GM21528 (cell line): ENCODE data around the gene MRRF.
"Not testable (repeated sequence)": the region's sequence is repeated elsewhere in the genome, so short reads cannot be mapped to it uniquely, and the experiment has no call there.

Experiments
- ATAC-seq: cut with Tn5 transposase; IDR thresholded peaks from one replicate; pipeline ENCODE4 v1.9.1; 2021; ENCODE audit warnings: mild to moderate bottlenecking, moderate library complexity; ENCODE audit not compliant: unreplicated experiment, low FRiP score

MRRF gene

GRCh38 chr9:122348791-122349190 is 84.1 kb downstream of the MRRF start:
- no peak for ATAC-seq

DNA sequence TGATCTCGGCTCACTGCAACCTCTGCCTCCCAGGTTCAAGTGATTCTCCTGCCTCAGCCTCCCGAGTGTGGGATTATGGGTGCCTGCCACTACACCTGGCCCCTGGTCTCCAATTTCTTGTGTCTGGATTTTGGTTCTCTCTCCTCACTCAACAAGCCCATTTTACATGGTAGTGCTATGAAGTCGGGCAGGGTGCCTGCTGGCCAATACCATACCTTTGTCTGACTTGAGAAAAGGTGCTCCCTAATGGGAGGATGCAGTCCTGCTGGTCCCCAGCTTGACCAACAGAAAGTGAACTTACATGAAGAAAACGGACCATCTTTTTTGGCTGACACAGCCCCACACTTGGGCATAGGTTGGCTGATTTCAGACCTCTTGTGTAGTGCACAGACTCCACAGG is 84.5 kb downstream of the MRRF start:
- no peak for ATAC-seq

- no peak for ATAC-seq
Observed at GRCh38 chr9:122350577-122351355, 86.1 kb downstream of the MRRF start.

DNA sequence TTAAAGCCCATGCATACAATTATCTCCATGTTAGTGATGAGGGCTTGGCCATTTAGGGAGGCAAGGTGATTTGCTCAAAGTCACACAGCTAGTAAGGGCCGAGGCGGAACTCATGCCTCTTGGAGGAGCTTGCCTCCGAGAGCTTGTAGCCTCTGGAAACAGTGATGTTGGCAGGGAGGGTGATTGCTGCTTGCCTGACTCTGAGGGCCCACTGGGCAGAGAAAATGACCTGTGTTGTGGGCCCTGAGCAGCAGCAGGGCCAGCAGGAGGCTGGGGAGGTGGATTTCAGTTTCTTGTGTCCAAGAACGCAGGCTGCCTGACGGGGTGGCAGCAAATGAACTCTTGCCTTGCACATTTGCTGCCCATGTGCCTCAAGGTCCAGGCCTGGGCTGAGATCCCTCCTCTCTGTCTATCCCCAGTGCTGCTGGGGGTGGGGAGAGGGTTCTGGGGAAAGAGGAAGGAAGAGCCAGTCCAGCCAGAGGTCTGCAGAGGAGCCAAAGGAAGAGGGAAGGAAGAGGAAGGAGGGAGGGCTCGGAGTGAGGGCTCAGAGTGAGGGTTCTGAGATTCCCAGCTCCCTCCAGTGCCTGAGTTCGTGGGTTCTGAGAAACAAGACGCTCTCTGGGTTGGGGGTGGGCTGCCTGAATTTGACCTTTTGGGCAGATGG is 90.0 kb downstream of the MRRF start:
- ATAC-seq = no peak

DNA sequence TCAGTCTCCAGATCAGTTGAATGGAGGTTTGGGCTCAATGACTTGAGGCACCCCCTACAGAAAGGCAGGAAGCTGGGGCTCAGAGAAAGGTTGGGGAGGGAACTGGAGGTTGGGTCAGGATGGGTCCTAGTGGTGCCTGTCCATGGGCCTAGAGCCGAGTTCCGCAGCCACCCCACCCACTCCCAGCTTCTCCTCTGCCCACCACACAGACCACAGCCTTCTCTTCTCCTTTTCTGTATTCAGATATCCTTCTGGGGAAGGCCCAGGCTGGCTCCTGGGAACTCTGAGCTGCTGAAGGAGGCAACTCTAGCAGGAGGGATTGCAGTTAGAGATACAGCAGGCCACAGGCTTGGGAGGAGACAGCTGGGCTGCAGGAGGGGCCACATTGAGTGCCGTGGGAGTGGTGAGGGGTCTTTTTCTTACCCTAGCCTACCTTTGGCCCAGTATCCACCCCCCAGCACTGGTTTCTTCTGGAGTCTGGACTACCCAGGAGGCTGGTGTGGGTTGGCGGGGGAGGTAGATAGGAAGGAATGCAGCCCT is 90.7 kb downstream of the MRRF start:
- ATAC-seq = no peak

GRCh38 chr9:122356627-122357026 is 91.9 kb downstream of the MRRF start:
- no peak for ATAC-seq

DNA sequence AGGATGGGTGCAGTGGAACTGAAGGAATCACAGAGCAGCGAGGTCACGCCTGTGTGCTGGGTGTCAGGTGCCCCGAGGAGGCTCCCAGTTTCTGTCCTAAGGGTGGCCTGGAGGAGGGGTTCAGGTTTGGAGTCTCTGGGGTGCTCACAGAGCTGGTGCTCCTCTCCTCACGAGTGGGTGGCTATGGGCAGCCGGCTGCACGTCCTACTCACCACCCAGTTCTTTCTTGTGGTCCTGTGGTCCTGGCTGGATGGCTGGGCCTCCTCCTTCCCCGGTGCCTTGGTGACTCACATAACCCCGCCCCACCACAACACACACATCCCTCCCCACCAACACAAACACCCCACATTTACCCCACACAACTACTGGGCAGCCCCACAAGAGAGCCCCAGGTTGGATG is 96.2 kb downstream of the MRRF start:
- no peak for ATAC-seq

- ATAC-seq = not testable (repeated sequence)
Observed at GRCh38 chr9:122363131-122363530, 98.4 kb downstream of the MRRF start.

- ATAC-seq = no peak
Observed at GRCh38 chr9:122364117-122364782, 99.6 kb downstream of the MRRF start.

DNA sequence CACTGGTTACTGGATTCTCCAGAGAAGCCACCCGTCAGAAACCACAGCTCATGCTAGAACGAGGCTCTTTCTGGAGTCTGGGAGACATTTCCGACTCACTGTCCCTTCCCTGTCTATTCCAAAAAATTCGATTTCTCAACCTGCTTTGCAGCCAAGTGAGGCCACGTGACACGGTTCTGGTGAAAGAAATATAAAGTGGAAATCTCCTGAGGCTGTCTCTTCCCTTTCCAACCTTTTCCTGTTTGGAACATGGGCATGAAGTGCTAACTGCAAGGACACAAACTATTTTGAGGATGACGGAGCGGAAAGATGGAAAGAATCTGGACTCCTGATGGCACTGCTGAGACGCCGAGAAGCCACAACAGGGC is 100.1 kb downstream of the MRRF start:
- no peak for ATAC-seq

- ATAC-seq = no peak
Observed at GRCh38 chr9:122366074-122366660, 101.5 kb downstream of the MRRF start.

GRCh38 chr9:122367065-122367464 is 102.4 kb downstream of the MRRF start:
- ATAC-seq = no peak

DNA sequence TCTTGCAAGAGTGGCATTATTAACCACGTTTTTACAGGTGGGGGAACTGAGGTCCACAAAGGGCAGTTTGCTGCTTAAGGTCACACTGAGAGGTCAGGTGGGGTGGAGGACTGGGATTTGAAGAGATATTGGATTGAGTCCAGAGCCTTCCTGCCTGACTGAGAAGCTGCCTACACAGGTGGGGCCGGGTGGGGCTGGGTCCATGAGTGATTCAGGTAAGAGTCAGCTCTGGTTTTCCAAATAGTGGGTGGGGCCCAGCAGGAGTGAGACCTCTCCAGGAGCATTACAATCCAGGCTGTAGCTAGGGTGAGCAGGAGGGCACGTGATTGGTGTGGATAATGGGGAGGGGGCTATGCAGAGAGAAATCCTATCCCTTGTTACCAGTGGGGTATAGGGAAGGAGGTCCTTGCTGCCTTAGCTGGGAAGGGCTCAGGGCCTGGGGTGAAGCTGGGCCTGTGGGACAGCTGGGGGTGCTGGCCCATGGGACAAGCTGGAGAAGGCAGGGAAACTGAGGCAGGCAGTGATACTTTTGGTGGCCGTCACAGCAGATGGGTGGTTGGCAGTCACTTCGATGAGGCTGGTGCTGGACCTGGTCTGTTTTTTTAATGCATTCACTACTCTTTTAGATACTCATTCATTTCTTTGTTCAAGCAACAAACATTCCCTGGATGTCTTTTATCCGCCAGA is 103.2 kb downstream of the MRRF start:
- ATAC-seq = no peak

DNA sequence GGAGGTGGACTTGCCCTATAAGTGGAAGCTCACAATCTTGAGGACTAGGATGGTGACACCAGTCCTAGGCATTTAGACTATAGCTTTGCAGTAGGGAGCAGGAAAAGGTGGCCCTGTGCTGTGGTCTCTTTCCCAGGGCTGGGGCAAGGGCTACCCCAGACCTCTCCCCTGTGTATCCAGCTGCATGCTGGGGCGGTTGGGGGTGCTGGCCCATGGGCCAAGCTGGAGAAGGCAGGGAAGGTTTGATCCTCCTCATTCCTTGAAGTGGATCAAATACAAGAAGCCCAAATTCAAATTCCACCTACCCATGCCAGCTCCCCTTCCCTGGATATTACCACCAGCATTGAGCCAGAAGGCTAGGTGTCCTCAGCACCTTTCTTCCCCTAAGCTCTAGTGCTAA is 104.0 kb downstream of the MRRF start:
- ATAC-seq = no peak

DNA sequence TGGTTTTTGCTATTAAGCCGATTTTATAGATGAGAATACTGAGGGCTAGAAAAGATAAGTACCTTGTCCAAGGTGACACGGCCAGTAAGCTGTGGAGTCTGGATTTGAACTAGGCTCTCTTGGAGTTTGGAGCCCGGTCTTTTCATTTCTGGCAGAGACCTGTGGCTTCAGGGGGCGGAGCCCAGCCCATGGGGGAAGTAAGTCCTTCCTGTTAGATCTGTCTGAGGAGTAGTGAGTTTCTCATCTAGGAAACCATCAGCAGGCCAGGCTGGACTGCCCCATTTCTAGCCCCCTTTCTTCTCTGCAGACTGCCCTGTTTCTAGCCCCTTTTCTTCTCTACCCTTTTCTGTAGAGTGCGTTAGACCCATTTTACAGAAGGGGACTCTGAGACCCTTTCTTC is 105.6 kb downstream of the MRRF start:
- peak; percentile 33 for ATAC-seq

- peak; percentile 58 for ATAC-seq
Observed at GRCh38 chr9:122370869-122371755, 106.4 kb downstream of the MRRF start, which contains the start of gene PTGS1. Gene PTGS1, plus strand, starts transcription at chr9:122371024. Its CDS starts 61 bp downstream, at chr9:122371085.

GRCh38 chr9:122371846-122372245 is 107.2 kb downstream of the MRRF start:
- ATAC-seq = no peak

- no peak for ATAC-seq
Observed at GRCh38 chr9:122372856-122373845, 108.5 kb downstream of the MRRF start.
